Muscle of leg (tissue), 11 donors: Measurements from ENCODE around the gene BRAP. TPM values are rescaled to one million over a fixed set of nuclear protein-coding genes. Genes with fewer than 3 reads are reported as not detected.
A peak's percentile ranks its signal among the peaks of the same experiment; 100 is the strongest.

ENCODE experiments used
- DNase-seq: peaks from one replicate; pipeline ENCODE4 v3.0.0; 2013
- H3K27ac ChIP-seq: one replicate; pipeline ENCODE4 v1.5.1; 2013; ENCODE audit warnings: mild to moderate bottlenecking, low read length, control low read depth
- H3K27me3 ChIP-seq: one replicate; pipeline ENCODE4 v1.6.1; 2013; ENCODE audit warnings: low read length; ENCODE audit not compliant: control insufficient read depth, insufficient read depth
- H3K36me3 ChIP-seq: one replicate; pipeline ENCODE4 v1.6.1; 2013; ENCODE audit warnings: low read length; ENCODE audit not compliant: control insufficient read depth, insufficient read depth
- H3K4me1 ChIP-seq: one replicate; pipeline ENCODE4 v1.6.1; 2013; ENCODE audit warnings: low read length; ENCODE audit not compliant: control insufficient read depth, insufficient read depth
- H3K4me3 ChIP-seq: one replicate; pipeline ENCODE4 v1.5.1; 2013; ENCODE audit warnings: low read length, control low read depth
- H3K9me3 ChIP-seq: replicated peaks from 2 replicates; pipeline ENCODE4 v1.6.1; 2013; ENCODE audit warnings: low read depth, low read length; ENCODE audit not compliant: control insufficient read depth
- WGBS: methylation state at CpG from one replicate; pipeline ENCODE4 v1.1.5; 2013; ENCODE audit warnings: missing lambda C conversion rate; ENCODE audit not compliant: insufficient coverage; 5-methylcytosine and 5-hydroxymethylcytosine counted together
- polyA plus RNA-seq, 8 donors: library from polyadenylated mRNA; unstranded; fragments of 120-200 nt; gene quantifications; one replicate each; pipeline versions ENCODE4 v1.2.1 to v1.2.3, GENCODE V29; 2013; ENCODE audit warnings: inconsistent platforms in 1 of 8, low replicate concordance in 1 of 8; ENCODE audit not compliant: insufficient read length in 8 of 8, insufficient read depth in 1 of 8
- total RNA-seq: library from RNA; stranded (reverse); fragments of 120-200 nt; gene quantifications from one replicate; pipeline ENCODE4 v1.2.4, GENCODE V29; 2013

Gene BRAP
- total and polyA plus RNA-seq, 9 donors, result 8.9 to 15.4 (median 11.9) TPM

- no peaks in the 10 kb centered on the region for H3K27me3 ChIP-seq
- WGBS, result 72% methylated on average over 4 of the region's 4 CpGs
- no peak overlapping the region for H3K4me3 ChIP-seq
- peak; percentile 46 for DNase-seq
- peaks cover 56% of the 10 kb centered on the region for H3K36me3 ChIP-seq
- no peaks in the 10 kb centered on the region for H3K9me3 ChIP-seq
- peaks cover 9% of the 10 kb centered on the region for H3K4me1 ChIP-seq
- peak overlapping the region; percentile 54 for H3K27ac ChIP-seq
Measured at GRCh38 chr12:111715279-111715678, 29.5 kb upstream of the BRAP start.

GRCh38 chr12:111706145-111706544 is 20.4 kb upstream of the BRAP start:
- Histone ChIP-seq H3K27ac (no peak overlapping the region), H3K4me1 (no peaks in the 10 kb centered on the region), H3K27me3 (no peaks in the 10 kb centered on the region), H3K9me3 (no peaks in the 10 kb centered on the region), H3K36me3 (peaks cover 67% of the 10 kb centered on the region), H3K4me3 (no peak overlapping the region)
- DNase-seq, result no peak
- 58% methylated on average over 2 of the region's 6 CpGs for WGBS

GRCh38 chr12:111705672-111706071 is 19.9 kb upstream of the BRAP start:
- no peaks in the 10 kb centered on the region for H3K27me3 ChIP-seq
- no peaks in the 10 kb centered on the region for H3K9me3 ChIP-seq
- no peak overlapping the region for H3K4me3 ChIP-seq
- H3K36me3 ChIP-seq, result peaks cover 69% of the 10 kb centered on the region
- no peak overlapping the region for H3K27ac ChIP-seq
- no peaks in the 10 kb centered on the region for H3K4me1 ChIP-seq
- WGBS, result 52% methylated on average over 2 of the region's 5 CpGs
- DNase-seq, result no peak

GRCh38 chr12:111699962-111700361 is 14.2 kb upstream of the BRAP start:
- DNase-seq, result no peak
- H3K27ac ChIP-seq, result no peak overlapping the region
- peaks cover 58% of the 10 kb centered on the region for H3K36me3 ChIP-seq
- no peaks in the 10 kb centered on the region for H3K4me1 ChIP-seq
- no peaks in the 10 kb centered on the region for H3K9me3 ChIP-seq
- no peak overlapping the region for H3K4me3 ChIP-seq
- WGBS, result 100% methylated on average over 1 of the region's 2 CpGs
- H3K27me3 ChIP-seq, result no peaks in the 10 kb centered on the region

- Histone ChIP-seq H3K27me3 (no peaks in the 10 kb centered on the region), H3K27ac (no peak overlapping the region), H3K4me3 (no peak overlapping the region), H3K36me3 (peaks cover 46% of the 10 kb centered on the region), H3K9me3 (no peaks in the 10 kb centered on the region), H3K4me1 (no peaks in the 10 kb centered on the region)
- 90% methylated on average over 5 of the region's 5 CpGs for WGBS
- no peak for DNase-seq
Measured at GRCh38 chr12:111693818-111694217, 8.1 kb upstream of the BRAP start.

- Histone ChIP-seq H3K9me3 (no peaks in the 10 kb centered on the region), H3K27me3 (no peaks in the 10 kb centered on the region), H3K4me3 (no peak overlapping the region), H3K27ac (no peak overlapping the region), H3K36me3 (peaks cover 37% of the 10 kb centered on the region), H3K4me1 (no peaks in the 10 kb centered on the region)
- DNase-seq, result no peak
- WGBS, result 73% methylated on average over 4 of the region's 15 CpGs
Measured at GRCh38 chr12:111692575-111693210, 6.9 kb upstream of the BRAP start.

- H3K4me1 ChIP-seq, result peaks cover 4% of the 10 kb centered on the region
- H3K9me3 ChIP-seq, result no peaks in the 10 kb centered on the region
- H3K27ac ChIP-seq, result no peak overlapping the region
- H3K36me3 ChIP-seq, result peaks cover 37% of the 10 kb centered on the region
- WGBS, result 96% methylated on average over 3 of the region's 3 CpGs
- H3K27me3 ChIP-seq, result no peaks in the 10 kb centered on the region
- no peak for DNase-seq
- H3K4me3 ChIP-seq, result no peak overlapping the region
Measured at GRCh38 chr12:111691262-111691661, 5.5 kb upstream of the BRAP start.

GRCh38 chr12:111687952-111688351 is 2.2 kb upstream of the BRAP start:
- peaks cover 9% of the 10 kb centered on the region for H3K36me3 ChIP-seq
- H3K4me1 ChIP-seq, result peaks cover 7% of the 10 kb centered on the region
- DNase-seq, result no peak
- no peaks in the 10 kb centered on the region for H3K9me3 ChIP-seq
- H3K27ac ChIP-seq, result no peak overlapping the region
- WGBS, result 100% methylated on average over 1 of the region's 10 CpGs
- H3K4me3 ChIP-seq, result no peak overlapping the region
- no peaks in the 10 kb centered on the region for H3K27me3 ChIP-seq

- peaks cover 11% of the 10 kb centered on the region for H3K36me3 ChIP-seq
- H3K4me3 ChIP-seq, result no peak overlapping the region
- WGBS, result no CpG with 5 or more reads among the region's 2 CpGs
- H3K27me3 ChIP-seq, result no peaks in the 10 kb centered on the region
- DNase-seq, result no peak
- no peak overlapping the region for H3K27ac ChIP-seq
- H3K9me3 ChIP-seq, result no peaks in the 10 kb centered on the region
- peaks cover 7% of the 10 kb centered on the region for H3K4me1 ChIP-seq
Measured at GRCh38 chr12:111687255-111687654, 1.5 kb upstream of the BRAP start.

- H3K27ac ChIP-seq, result no peak overlapping the region
- H3K4me1 ChIP-seq, result peaks cover 7% of the 10 kb centered on the region
- 23% methylated on average over 11 of the region's 15 CpGs for WGBS
- H3K36me3 ChIP-seq, result peaks cover 14% of the 10 kb centered on the region
- H3K9me3 ChIP-seq, result no peaks in the 10 kb centered on the region
- H3K4me3 ChIP-seq, result peak overlapping the region; percentile 85
- no peaks in the 10 kb centered on the region for H3K27me3 ChIP-seq
- DNase-seq, result no peak
Measured at GRCh38 chr12:111686574-111687105, 884 bp upstream of the BRAP start.
